Left lung (tissue), 10 donors: ENCODE results near the gene ALDH1A1. TPM values are rescaled to one million over a fixed set of nuclear protein-coding genes. Genes with fewer than 3 reads are reported as not detected.

ENCODE experiments used
- ATAC-seq: fragments of 200-7000 bp; cut with Tn5 transposase; one replicate; pipeline ENCODE4 v1.9.1; 2020; ENCODE audit warnings: moderate library complexity
- DNase-seq, 4 donors: peaks; one replicate each; pipeline ENCODE4 v3.0.0-alpha.2; 2013 to 2020
- H3K27ac ChIP-seq, 2 donors: fragments of 200-600 bp; sonication (generic) in 1 of 2; one replicate each; pipeline versions ENCODE4 v1.5.0 to v1.8.0; 2020 to 2021
- H3K27me3 ChIP-seq, 2 donors: fragments of 200-600 bp; sonication (generic) in 1 of 2; one replicate each; pipeline versions ENCODE4 v1.5.0 to v1.8.0; 2020 to 2021
- H3K36me3 ChIP-seq, 2 donors: fragments of 200-600 bp; sonication (generic) in 1 of 2; one replicate each; pipeline versions ENCODE4 v1.5.0 to v1.8.0; 2020 to 2021
- H3K4me1 ChIP-seq, 2 donors: fragments of 200-600 bp; one replicate each; pipeline ENCODE4 v1.8.0; 2021
- H3K4me3 ChIP-seq, 2 donors: fragments of 200-600 bp; sonication (generic) in 1 of 2; one replicate each; pipeline versions ENCODE4 v1.5.0 to v1.8.0; 2020 to 2021; ENCODE audit warnings: mild to moderate bottlenecking in 1 of 2
- H3K9me3 ChIP-seq, 2 donors: fragments of 200-600 bp; sonication (generic) in 1 of 2; one replicate each; pipeline versions ENCODE4 v1.5.0 to v1.8.0; 2020 to 2021
- CTCF ChIP-seq, 2 donors: fragments of 200-600 bp; sonication (generic) in 1 of 2; IDR thresholded peaks; one replicate each; pipeline versions ENCODE4 v1.5.0 to v1.8.0; 2021; ENCODE audit warnings: antibody characterized with exemption in 2 of 2
- intact Hi-C, 2 donors: fragments of 100-400 bp; cut with DNase I; formaldehyde crosslinking; loops; one replicate each; pipeline versions ENCODE4 v1.11.2 to v1.14.2; 2022
- polyA plus RNA-seq, 6 donors: library from polyadenylated mRNA; unstranded; fragments of 120-200 nt; gene quantifications; one replicate each; pipeline ENCODE4 v1.2.1, GENCODE V29; 2013; ENCODE audit not compliant: insufficient read length in 6 of 6
- total RNA-seq, 2 donors: library from RNA; stranded (reverse); fragmentation: NEBNext Ultra II Directional; extraction: Animal tissue kit (Norgen Biotek cat#: 25700); gene quantifications; one replicate each; pipeline ENCODE4 v1.2.1, GENCODE V29; 2021
- donor health status: DM: no; HTN: yes; CAD: no.
- donor health status: DM: no; HTN: no; CAD: no.

ALDH1A1 gene
- total and polyA plus RNA-seq, 8 donors = 23.2 to 126 (median 46.6) TPM

- H3K36me3 ChIP-seq = no peaks in the 10 kb centered on the region
- no peak for DNase-seq
- intact Hi-C loops = no loop called here
- H3K27ac ChIP-seq = no peak overlapping the region
- peaks cover 0 to 8% of the 10 kb centered on the region in 2 donors for H3K4me1 ChIP-seq
- no peak overlapping the region for H3K4me3 ChIP-seq
- H3K27me3 ChIP-seq = no peaks in the 10 kb centered on the region
- ATAC-seq = no peak
- H3K9me3 ChIP-seq = no peaks in the 10 kb centered on the region
- no peak for TF ChIP-seq CTCF (IDR thresholded peaks at IDR 0.05)
These were observed 43.9 kb upstream of the ALDH1A1 start for GRCh38 chr9:72996684-72997314.

GRCh38 chr9:72996114-72996513 lies 43.3 kb upstream of the ALDH1A1 start:
- no peak overlapping the region for H3K4me3 ChIP-seq
- no peak for ATAC-seq
- no peak for DNase-seq
- TF ChIP-seq CTCF (IDR thresholded peaks at IDR 0.05) = no peak
- no peaks in the 10 kb centered on the region for H3K36me3 ChIP-seq
- H3K9me3 ChIP-seq = no peaks in the 10 kb centered on the region
- no peaks in the 10 kb centered on the region for H3K27me3 ChIP-seq
- no peak overlapping the region for H3K27ac ChIP-seq
- intact Hi-C loops = no loop called here
- H3K4me1 ChIP-seq = peaks cover 0 to 8% of the 10 kb centered on the region in 2 donors

GRCh38 chr9:72995131-72996024 lies 42.5 kb upstream of the ALDH1A1 start:
- no peaks in the 10 kb centered on the region for H3K36me3 ChIP-seq
- no peak overlapping the region for H3K27ac ChIP-seq
- TF ChIP-seq CTCF (IDR thresholded peaks at IDR 0.05) = no peak
- H3K4me1 ChIP-seq = peaks cover 0 to 8% of the 10 kb centered on the region in 2 donors
- intact Hi-C loops = no loop called here
- DNase-seq = no peak
- no peak for ATAC-seq
- no peak overlapping the region for H3K4me3 ChIP-seq
- H3K27me3 ChIP-seq = no peaks in the 10 kb centered on the region
- H3K9me3 ChIP-seq = no peaks in the 10 kb centered on the region

GRCh38 chr9:72991772-72992171 lies 38.9 kb upstream of the ALDH1A1 start:
- peaks cover 0 to 4% of the 10 kb centered on the region in 2 donors for H3K4me1 ChIP-seq
- TF ChIP-seq CTCF (IDR thresholded peaks at IDR 0.05) = no peak
- H3K4me3 ChIP-seq = no peak overlapping the region
- H3K27me3 ChIP-seq = no peaks in the 10 kb centered on the region
- no peaks in the 10 kb centered on the region for H3K36me3 ChIP-seq
- ATAC-seq = no peak
- DNase-seq = no peak
- intact Hi-C loops = no loop called here
- H3K9me3 ChIP-seq = no peaks in the 10 kb centered on the region
- no peak overlapping the region for H3K27ac ChIP-seq
